OCI-LY7 (cell line): Measurements from ENCODE around the gene SLC9A3. TPM values are rescaled to one million over a fixed set of nuclear protein-coding genes. Genes with fewer than 3 reads are reported as not detected.

ENCODE experiments used
- BruUV-seq: library from RNA; stranded (reverse); fragments of 400-500 nt; replicated peaks from 2 replicates; lab custom pipeline; 2021; lab: Mats Ljungman, UMichigan
- CTCF ChIA-PET: fragments of 300-600 bp; sonication (Branson Sonifier 250); formaldehyde crosslinking; loops from one replicate; lab custom pipeline; 2022; ENCODE audit warnings: antibody characterized with exemption; ENCODE audit not compliant: unreplicated experiment; lab: Charles Lee
- POLR2A ChIA-PET: fragments of 300-600 bp; sonication (Branson Sonifier 250); formaldehyde crosslinking; loops from one replicate; lab custom pipeline; 2022; ENCODE audit warnings: antibody characterized with exemption; lab: Charles Lee
- DNase-seq: peaks from one replicate; pipeline ENCODE4 v3.0.0-alpha.2; 2015; ENCODE audit warnings: low spot score
- H2AFZ ChIP-seq: fragments of 200-600 bp; sonication (generic), shearing (Covaris generic); 2 replicates; pipeline ENCODE4 v1.6.1; 2014; ENCODE audit warnings: mild to moderate bottlenecking, antibody characterized with exemption, low read length, moderate library complexity
- H3K27ac ChIP-seq: fragments of 200-600 bp; sonication (generic); 2 replicates; pipeline ENCODE4 v1.5.1; 2014; ENCODE audit warnings: mixed run types, low read depth, mild to moderate bottlenecking, moderate library complexity, low read length, inconsistent platforms; ENCODE audit not compliant: poor library complexity, severe bottlenecking
- H3K36me3 ChIP-seq: fragments of 200-600 bp; sonication (generic); 2 replicates; pipeline ENCODE4 v1.6.1; 2014; ENCODE audit warnings: mild to moderate bottlenecking, antibody characterized with exemption, low read length, moderate library complexity, mixed read lengths; ENCODE audit not compliant: insufficient read depth
- H3K4me1 ChIP-seq: fragments of 200-600 bp; sonication (generic); 2 replicates; pipeline ENCODE4 v1.5.1; 2014; ENCODE audit warnings: mild to moderate bottlenecking, low read length; ENCODE audit not compliant: insufficient read depth, poor library complexity, severe bottlenecking
- H3K4me2 ChIP-seq: fragments of 200-600 bp; sonication (generic); 2 replicates; pipeline ENCODE4 v1.6.1; 2014; ENCODE audit warnings: mild to moderate bottlenecking, low read length
- H3K4me3 ChIP-seq: fragments of 200-600 bp; sonication (generic); 2 replicates; pipeline ENCODE4 v1.5.1; 2014; ENCODE audit warnings: mild to moderate bottlenecking, low read depth, low read length; ENCODE audit not compliant: poor library complexity, severe bottlenecking
- H3K79me2 ChIP-seq: fragments of 200-600 bp; sonication (generic); 2 replicates; pipeline ENCODE4 v1.6.1; 2016; ENCODE audit warnings: low read depth, mild to moderate bottlenecking, low read length, moderate library complexity, mixed read lengths; ENCODE audit not compliant: insufficient read depth
- H3K9me2 ChIP-seq: fragments of 200-600 bp; sonication (generic); 2 replicates; pipeline ENCODE4 v1.6.1; 2016; ENCODE audit warnings: mild to moderate bottlenecking, low read length, mixed read lengths; ENCODE audit not compliant: insufficient read depth
- H3K9me3 ChIP-seq: fragments of 200-600 bp; sonication (generic); 2 replicates; pipeline ENCODE4 v1.6.1; 2014; ENCODE audit warnings: mild to moderate bottlenecking, mixed run types, low read length, mixed read lengths
- H4K20me1 ChIP-seq: fragments of 200-600 bp; sonication (generic); 2 replicates; pipeline ENCODE4 v1.6.1; 2014; ENCODE audit warnings: mild to moderate bottlenecking, antibody characterized with exemption, low read length, moderate library complexity, mixed read lengths; ENCODE audit not compliant: insufficient read depth
- EZH2phosphoT487 ChIP-seq: fragments of 200-600 bp; sonication (generic); IDR thresholded peaks from 2 replicates; pipeline ENCODE4 v1.6.1; 2018; ENCODE audit warnings: low read depth, borderline replicate concordance, mild to moderate bottlenecking, mixed run types, antibody characterized with exemption, low read length, moderate library complexity, mixed read lengths
- intact Hi-C: fragments of 100-400 bp; cut with micrococcal nuclease; formaldehyde crosslinking; loops from one replicate; pipeline ENCODE4 v1.10.0; 2022; ENCODE audit not compliant: unreplicated experiment
- total RNA-seq, 2 experiments: library from RNA; depleted of rRNA in 1 of 2; stranded (reverse); fragments of >200 nt in 1 of 2; shearing (Covaris generic) in 1 of 2; gene quantifications; 2 replicates each; pipeline ENCODE4 v1.2.3, GENCODE V29; 2014 to 2022
- TF ChIP-seq, protein P1 (sequence below): fragments of 200-600 bp; sonication (generic); conservative IDR thresholded peaks from 2 replicates; pipeline ENCODE4 v1.5.1; 2014; ENCODE audit warnings: mild to moderate bottlenecking, antibody characterized with exemption, low read length, moderate library complexity, mixed read lengths

The SLC9A3 gene
- total RNA-seq, 2 experiments from 2014 or later: 2.0 to 4.3 TPM

DNA sequence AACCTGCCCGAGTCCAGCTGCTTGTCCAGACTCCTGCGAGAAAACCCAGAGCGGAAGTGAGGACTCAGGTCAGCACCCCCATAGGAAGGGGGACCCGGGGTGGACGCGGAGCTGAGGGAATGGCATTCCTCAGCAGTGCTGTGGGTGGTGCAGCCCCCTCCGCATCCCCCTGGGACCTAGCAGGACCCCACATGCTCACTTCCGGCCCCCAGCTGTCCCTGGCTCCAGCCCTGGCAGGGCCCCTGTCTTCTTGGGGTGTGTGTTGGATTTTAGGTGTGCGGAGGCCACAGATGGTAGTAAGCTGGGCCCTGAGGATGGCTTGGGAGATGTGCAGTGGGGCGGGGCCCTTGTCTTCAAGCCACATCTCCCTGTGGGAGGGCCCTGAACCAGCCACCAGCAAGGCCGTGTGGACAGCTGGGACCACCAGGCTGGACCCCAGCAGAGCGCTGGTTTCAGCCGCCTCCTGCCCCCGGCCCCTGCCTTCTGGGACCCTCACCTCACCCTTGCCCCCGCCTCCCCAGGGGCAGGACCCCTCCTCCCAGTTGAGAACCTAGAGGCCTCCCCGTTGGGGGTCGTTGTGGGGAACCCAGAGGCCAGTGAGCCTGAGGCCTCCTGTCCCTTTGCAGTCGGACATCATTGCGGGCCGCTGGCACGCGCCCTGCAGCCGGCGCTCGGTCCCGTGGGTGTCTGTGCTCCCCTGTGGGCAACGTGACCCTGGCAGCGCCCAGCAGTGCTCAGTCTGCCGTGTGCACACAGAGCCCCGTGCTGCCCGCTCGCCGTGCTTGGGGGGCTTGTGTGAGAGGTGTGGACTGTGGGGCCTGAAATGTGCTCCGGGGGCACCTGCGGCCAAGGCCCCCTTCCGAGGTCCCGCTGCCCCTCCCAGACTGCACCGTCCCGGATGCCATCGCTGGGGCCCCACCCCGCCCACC lies 10.8 kb upstream of the SLC9A3 start:
- Histone ChIP-seq H3K79me2 (no peaks in the 10 kb centered on the region), H3K36me3 (no peaks in the 10 kb centered on the region), H3K4me2 (no peak overlapping the region), H3K9me3 (no peaks in the 10 kb centered on the region), H4K20me1 (no peaks in the 10 kb centered on the region; the same call in 1 of the 2 replicates), H2AFZ (no peak overlapping the region), H3K27ac (no peak overlapping the region), H3K4me3 (no peak overlapping the region), H3K4me1 (peaks cover 10% of the 10 kb centered on the region), H3K9me2 (no peaks in the 10 kb centered on the region)
- ChIA-PET POLR2A (no interaction called here), CTCF (no interaction called here)
- BruUV-seq: no TSS peak
- no peak for DNase-seq
- no peak for TF ChIP-seq EZH2phosphoT487
- TF ChIP-seq, protein P1, sequence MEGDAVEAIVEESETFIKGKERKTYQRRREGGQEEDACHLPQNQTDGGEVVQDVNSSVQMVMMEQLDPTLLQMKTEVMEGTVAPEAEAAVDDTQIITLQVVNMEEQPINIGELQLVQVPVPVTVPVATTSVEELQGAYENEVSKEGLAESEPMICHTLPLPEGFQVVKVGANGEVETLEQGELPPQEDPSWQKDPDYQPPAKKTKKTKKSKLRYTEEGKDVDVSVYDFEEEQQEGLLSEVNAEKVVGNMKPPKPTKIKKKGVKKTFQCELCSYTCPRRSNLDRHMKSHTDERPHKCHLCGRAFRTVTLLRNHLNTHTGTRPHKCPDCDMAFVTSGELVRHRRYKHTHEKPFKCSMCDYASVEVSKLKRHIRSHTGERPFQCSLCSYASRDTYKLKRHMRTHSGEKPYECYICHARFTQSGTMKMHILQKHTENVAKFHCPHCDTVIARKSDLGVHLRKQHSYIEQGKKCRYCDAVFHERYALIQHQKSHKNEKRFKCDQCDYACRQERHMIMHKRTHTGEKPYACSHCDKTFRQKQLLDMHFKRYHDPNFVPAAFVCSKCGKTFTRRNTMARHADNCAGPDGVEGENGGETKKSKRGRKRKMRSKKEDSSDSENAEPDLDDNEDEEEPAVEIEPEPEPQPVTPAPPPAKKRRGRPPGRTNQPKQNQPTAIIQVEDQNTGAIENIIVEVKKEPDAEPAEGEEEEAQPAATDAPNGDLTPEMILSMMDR: no peak
- intact Hi-C loops: no loop called here

- Histone ChIP-seq H3K4me3 (no peak overlapping the region), H3K27ac (no peak overlapping the region), H3K4me1 (peaks cover 16% of the 10 kb centered on the region), H3K4me2 (no peak overlapping the region), H3K79me2 (no peaks in the 10 kb centered on the region), H3K36me3 (no peaks in the 10 kb centered on the region), H3K9me3 (no peaks in the 10 kb centered on the region), H3K9me2 (no peaks in the 10 kb centered on the region), H2AFZ (no peak overlapping the region), H4K20me1 (no peaks in the 10 kb centered on the region; the same call in 1 of the 2 replicates)
- no peak for TF ChIP-seq EZH2phosphoT487
- TF ChIP-seq, protein P1: no peak
- DNase-seq: no peak
- ChIA-PET POLR2A (no interaction called here), CTCF (no interaction called here)
- intact Hi-C loops: no loop called here
- BruUV-seq: no TSS peak
Measured at GRCh38 chr5:533955-534742, 9.9 kb upstream of the SLC9A3 start.
